ENCODE results near the gene TOGARAM2. TPM values are rescaled to one million over a fixed set of nuclear protein-coding genes. Genes with fewer than 3 reads are reported as not detected.

TOGARAM2 gene
- total RNA-seq, 1 experiment from 2014 or later: 0.61 TPM

DNA sequence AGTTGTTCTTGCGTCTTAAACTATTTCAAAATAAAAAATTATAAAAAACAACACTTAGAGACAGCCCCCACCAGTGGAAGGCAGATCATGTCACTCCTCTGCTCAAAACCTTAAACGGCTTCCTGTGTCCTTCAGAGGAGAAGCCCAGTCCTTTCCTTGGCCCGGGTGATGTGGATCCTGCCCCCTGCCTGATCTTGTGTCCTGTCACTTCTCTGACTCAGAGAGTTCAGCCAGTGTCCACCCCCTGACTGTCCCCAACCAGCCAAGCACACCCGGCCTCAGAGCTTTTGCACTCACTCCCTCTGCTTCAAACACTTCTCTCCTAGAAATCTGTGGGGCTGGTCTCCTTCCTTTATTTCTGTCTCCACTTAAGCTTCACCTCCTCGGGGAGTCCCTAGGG is 35.4 kb downstream of the TOGARAM2 start:
- Histone ChIP-seq H3K9me3 (no peaks in the 10 kb centered on the region), H3K4me3 (ENCODE audit: low read depth, low read length) (no peak overlapping the region), H3K4me1 (no peaks in the 10 kb centered on the region), H3K27me3 (replicated peaks; ENCODE audit: control insufficient read depth, insufficient read depth, low read length) (no peaks in the 10 kb centered on the region), H3K36me3 (ENCODE audit: control insufficient read depth, insufficient read depth, low read length) (no peaks in the 10 kb centered on the region)
- ChIA-PET POLR2A (no interaction called here), CTCF (interaction anchor here (0.6 kb wide), 1 partner anchor 395 kb away, joined by 3 read pairs; no protein-coding TSS in a partner anchor)
- no peak for DNase-seq
- no TSS peak for BruUV-seq (replicated peaks)
- intact Hi-C loops (cut with micrococcal nuclease; ENCODE audit: unreplicated experiment): no loop called here
- Mint-ChIP-seq H3K4me3 (ENCODE audit: unreplicated experiment) (no peak overlapping the region), H3K27me3 (ENCODE audit: insufficient read depth, unreplicated experiment) (no peaks in the 10 kb centered on the region), H3K36me3 (ENCODE audit: insufficient read depth, unreplicated experiment) (no peaks in the 10 kb centered on the region), H3K4me1 (ENCODE audit: low read depth, unreplicated experiment) (no peaks in the 10 kb centered on the region), H3K9me3 (ENCODE audit: unreplicated experiment) (no peaks in the 10 kb centered on the region), H3K27ac (ENCODE audit: unreplicated experiment) (no peak overlapping the region)
- TF ChIP-seq, protein P1, sequence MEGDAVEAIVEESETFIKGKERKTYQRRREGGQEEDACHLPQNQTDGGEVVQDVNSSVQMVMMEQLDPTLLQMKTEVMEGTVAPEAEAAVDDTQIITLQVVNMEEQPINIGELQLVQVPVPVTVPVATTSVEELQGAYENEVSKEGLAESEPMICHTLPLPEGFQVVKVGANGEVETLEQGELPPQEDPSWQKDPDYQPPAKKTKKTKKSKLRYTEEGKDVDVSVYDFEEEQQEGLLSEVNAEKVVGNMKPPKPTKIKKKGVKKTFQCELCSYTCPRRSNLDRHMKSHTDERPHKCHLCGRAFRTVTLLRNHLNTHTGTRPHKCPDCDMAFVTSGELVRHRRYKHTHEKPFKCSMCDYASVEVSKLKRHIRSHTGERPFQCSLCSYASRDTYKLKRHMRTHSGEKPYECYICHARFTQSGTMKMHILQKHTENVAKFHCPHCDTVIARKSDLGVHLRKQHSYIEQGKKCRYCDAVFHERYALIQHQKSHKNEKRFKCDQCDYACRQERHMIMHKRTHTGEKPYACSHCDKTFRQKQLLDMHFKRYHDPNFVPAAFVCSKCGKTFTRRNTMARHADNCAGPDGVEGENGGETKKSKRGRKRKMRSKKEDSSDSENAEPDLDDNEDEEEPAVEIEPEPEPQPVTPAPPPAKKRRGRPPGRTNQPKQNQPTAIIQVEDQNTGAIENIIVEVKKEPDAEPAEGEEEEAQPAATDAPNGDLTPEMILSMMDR (IDR thresholded peaks at IDR 0.05; ENCODE audit: insufficient read depth in 1 of 2, low read depth in 1 of 2, low read length in 1 of 2, severe bottlenecking in 1 of 2, unreplicated experiment in 1 of 2): no peak

DNA sequence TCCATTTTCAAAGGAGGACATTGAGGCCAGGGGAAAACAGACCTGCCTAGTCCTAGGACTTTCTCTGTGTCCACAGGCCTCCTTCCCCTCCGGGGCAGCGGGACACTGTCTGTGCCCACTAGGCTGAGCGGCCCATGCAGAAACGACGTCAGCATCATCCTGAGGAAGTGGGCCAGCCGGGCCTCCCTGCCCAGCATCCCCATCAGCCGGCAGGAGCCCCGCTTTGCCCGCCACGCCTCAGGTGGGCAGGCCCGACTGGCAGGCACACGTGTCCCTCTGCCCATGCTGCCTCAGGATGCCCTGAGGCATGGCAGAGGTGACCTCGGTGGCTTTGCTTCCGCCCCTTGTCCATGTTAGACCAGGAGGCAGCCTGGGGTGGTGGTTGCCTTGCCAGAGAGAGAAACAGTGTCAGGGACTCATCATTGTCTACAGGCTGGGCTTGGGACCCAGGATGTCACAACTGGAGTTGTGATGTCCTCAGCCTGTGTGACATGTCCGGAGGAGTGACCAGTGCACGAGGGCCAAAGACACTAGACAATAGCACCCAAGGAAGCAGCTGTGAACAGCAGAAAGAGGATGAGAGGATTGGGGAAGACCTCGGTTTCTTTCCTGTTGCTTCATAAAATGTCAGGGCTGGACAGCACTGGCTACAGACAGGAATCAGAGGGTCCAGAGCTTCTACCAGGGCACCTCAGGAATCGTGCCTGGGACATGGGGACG is 36.8 kb downstream of the TOGARAM2 start:
- intact Hi-C loops (cut with micrococcal nuclease; ENCODE audit: unreplicated experiment): no loop called here
- Mint-ChIP-seq H3K4me1 (ENCODE audit: low read depth, unreplicated experiment) (no peaks in the 10 kb centered on the region), H3K4me3 (ENCODE audit: unreplicated experiment) (no peak overlapping the region), H3K9me3 (ENCODE audit: unreplicated experiment) (no peaks in the 10 kb centered on the region), H3K27ac (ENCODE audit: unreplicated experiment) (no peak overlapping the region), H3K36me3 (ENCODE audit: insufficient read depth, unreplicated experiment) (no peaks in the 10 kb centered on the region), H3K27me3 (ENCODE audit: insufficient read depth, unreplicated experiment) (no peaks in the 10 kb centered on the region)
- Histone ChIP-seq H3K9me3 (no peaks in the 10 kb centered on the region), H3K27me3 (replicated peaks; ENCODE audit: control insufficient read depth, insufficient read depth, low read length) (no peaks in the 10 kb centered on the region), H3K4me3 (ENCODE audit: low read depth, low read length) (no peak overlapping the region), H3K36me3 (ENCODE audit: control insufficient read depth, insufficient read depth, low read length) (no peaks in the 10 kb centered on the region), H3K4me1 (no peaks in the 10 kb centered on the region)
- CTCF ChIA-PET: interaction anchor here (0.7 kb wide), 1 partner anchor 40 kb away, joined by 3 read pairs; no protein-coding TSS in a partner anchor
- BruUV-seq (replicated peaks): no TSS peak
- POLR2A ChIA-PET: no interaction called here
- no peak for DNase-seq
- TF ChIP-seq, protein P1 (IDR thresholded peaks at IDR 0.05; ENCODE audit: insufficient read depth in 1 of 2, low read depth in 1 of 2, low read length in 1 of 2, severe bottlenecking in 1 of 2, unreplicated experiment in 1 of 2): no peak

DNA sequence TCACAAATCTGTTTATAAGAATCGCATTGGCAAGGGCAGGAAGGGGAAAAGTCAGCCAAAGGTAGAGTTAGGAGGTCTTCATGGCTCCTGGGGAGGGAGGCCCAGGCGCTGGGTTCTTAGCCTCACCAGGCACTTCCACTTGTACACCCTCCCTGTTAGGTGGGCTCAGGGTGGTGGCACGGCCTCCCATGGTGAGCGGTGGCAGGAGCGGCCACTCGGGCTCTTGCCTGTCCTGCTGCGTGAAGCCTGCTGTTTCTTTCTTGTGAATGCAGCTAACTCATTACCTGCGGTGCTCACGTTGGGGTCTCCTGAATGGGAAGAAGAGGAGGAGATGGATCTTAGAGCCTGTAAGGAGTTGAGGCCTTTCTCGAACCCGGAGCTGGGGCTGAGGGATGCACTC is 40.8 kb downstream of the TOGARAM2 start:
- ChIA-PET CTCF (no interaction called here), POLR2A (no interaction called here)
- H3K4me1 ChIP-seq: no peaks in the 10 kb centered on the region
- no peak for DNase-seq
- H3K4me3 ChIP-seq (ENCODE audit: low read depth, low read length): no peak overlapping the region
- Mint-ChIP-seq H3K27ac (ENCODE audit: unreplicated experiment) (no peak overlapping the region), H3K27me3 (ENCODE audit: insufficient read depth, unreplicated experiment) (no peaks in the 10 kb centered on the region), H3K36me3 (ENCODE audit: insufficient read depth, unreplicated experiment) (no peaks in the 10 kb centered on the region), H3K9me3 (ENCODE audit: unreplicated experiment) (no peaks in the 10 kb centered on the region), H3K4me1 (ENCODE audit: low read depth, unreplicated experiment) (peaks cover 6% of the 10 kb centered on the region), H3K4me3 (ENCODE audit: unreplicated experiment) (no peak overlapping the region)
- H3K27me3 ChIP-seq (replicated peaks; ENCODE audit: control insufficient read depth, insufficient read depth, low read length): no peaks in the 10 kb centered on the region
- no peaks in the 10 kb centered on the region for H3K36me3 ChIP-seq (ENCODE audit: control insufficient read depth, insufficient read depth, low read length)
- no peaks in the 10 kb centered on the region for H3K9me3 ChIP-seq
- TF ChIP-seq, protein P1 (IDR thresholded peaks at IDR 0.05; ENCODE audit: insufficient read depth in 1 of 2, low read depth in 1 of 2, low read length in 1 of 2, severe bottlenecking in 1 of 2, unreplicated experiment in 1 of 2): no peak
- no TSS peak for BruUV-seq (replicated peaks)
- intact Hi-C loops (cut with micrococcal nuclease; ENCODE audit: unreplicated experiment): no loop called here
